GM23248 (cell line): ENCODE results near the gene CCDC191.

Experiments
- EZH2 ChIP-seq: fragments of 200-600 bp; sonication (generic); IDR thresholded peaks from 2 replicates; pipeline ENCODE4 v1.6.1; 2018; ENCODE audit warnings: antibody characterized with exemption, mild to moderate bottlenecking; ENCODE audit not compliant: insufficient read depth, poor library complexity, severe bottlenecking
- EZH2phosphoT487 ChIP-seq: fragments of 200-600 bp; sonication (generic); IDR thresholded peaks from 2 replicates; pipeline ENCODE4 v1.6.1; 2018; ENCODE audit warnings: antibody characterized with exemption, moderate library complexity, mild to moderate bottlenecking, low read depth; ENCODE audit not compliant: insufficient read depth

GRCh38 chr3:114022145-114022802, 34.1 kb downstream of the CCDC191 start:
- TF ChIP-seq EZH2, result no peak
- TF ChIP-seq EZH2phosphoT487, result no peak
